Right hindlimb (tissue), 1 donor: ENCODE results near the gene COQ7.

Experiments used
- DNase-seq: peaks from one replicate; pipeline ENCODE4 v3.0.0-alpha.2; 2018

COQ7 gene

GRCh38 chr16:19067349-19068236, at the start of gene COQ7:
COQ7 (plus strand) TSS chr16:19067614; CDS start chr16:19067665, 51 bp downstream.
- DNase-seq: peak; percentile 99

GRCh38 chr16:19020689-19021088, 46.7 kb upstream of the COQ7 start:
- DNase-seq: no peak

GRCh38 chr16:19021747-19022146, 45.7 kb upstream of the COQ7 start:
- no peak for DNase-seq

DNA sequence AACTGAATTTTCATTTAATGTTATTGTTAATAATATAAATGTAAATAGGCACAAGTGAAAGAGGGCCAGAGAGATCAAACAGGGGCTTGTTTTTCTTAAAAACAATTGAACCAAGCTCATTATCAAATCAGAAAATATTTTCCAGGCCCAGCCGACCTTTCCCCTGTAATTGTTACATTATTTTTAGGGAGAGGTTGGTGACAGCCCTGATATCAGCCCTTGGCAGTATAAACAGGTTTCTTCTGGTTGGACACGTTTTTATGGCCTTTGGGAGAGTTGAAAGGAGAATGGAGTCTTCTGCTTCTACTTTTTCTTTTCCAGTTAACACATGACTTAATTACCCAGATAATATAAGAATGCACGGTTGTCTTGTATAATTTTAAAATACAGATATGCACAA, 40.0 kb upstream of the COQ7 start:
- no peak for DNase-seq

GRCh38 chr16:19029980-19030379, 37.4 kb upstream of the COQ7 start:
- DNase-seq: no peak

DNA sequence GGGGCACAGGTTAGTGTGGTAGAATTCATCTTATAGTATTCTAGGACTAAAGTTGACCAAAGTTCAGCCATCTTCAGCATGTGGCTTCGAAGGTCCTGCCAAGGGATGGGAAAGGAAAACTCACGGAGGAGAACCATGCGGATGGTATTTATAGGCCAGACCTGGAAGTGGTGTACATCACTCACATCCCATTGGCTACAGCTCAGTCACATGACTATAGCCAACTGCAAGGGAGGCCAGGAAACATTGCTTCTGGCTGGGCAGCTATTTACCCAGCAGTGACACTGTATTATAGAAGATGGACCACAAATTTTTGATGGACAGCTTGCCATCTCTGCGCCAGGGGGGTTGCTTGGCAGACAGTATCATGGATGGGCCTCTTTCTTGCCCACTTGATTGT, 35.7 kb upstream of the COQ7 start:
- no peak for DNase-seq

- no peak for DNase-seq
These were observed 33.7 kb upstream of the COQ7 start for GRCh38 chr16:19033761-19034160.

- no peak for DNase-seq
These were observed 27.0 kb upstream of the COQ7 start for GRCh38 chr16:19040400-19040799.

DNA sequence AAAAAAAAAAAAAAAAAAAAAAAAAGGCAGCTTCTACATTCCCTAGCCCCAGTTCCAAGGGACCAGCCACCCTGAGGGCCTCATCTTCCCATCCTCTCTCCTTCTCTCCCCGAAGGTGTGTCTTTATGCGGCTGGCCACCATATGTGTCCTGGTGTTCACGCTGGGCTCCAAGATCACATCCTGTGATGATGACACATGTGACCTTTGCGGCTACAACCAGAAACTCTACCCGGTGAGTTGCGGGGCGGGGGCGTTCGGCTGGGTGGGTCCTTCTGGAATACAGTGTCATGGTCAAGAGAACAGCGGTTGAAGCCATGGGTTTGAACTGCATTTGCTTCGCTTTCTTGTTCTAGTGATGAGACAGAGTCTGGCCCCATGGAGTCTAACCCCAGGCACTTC, 22.6 kb upstream of the COQ7 start:
- DNase-seq: no peak

GRCh38 chr16:19046062-19046461, 21.4 kb upstream of the COQ7 start:
- DNase-seq: no peak

DNA sequence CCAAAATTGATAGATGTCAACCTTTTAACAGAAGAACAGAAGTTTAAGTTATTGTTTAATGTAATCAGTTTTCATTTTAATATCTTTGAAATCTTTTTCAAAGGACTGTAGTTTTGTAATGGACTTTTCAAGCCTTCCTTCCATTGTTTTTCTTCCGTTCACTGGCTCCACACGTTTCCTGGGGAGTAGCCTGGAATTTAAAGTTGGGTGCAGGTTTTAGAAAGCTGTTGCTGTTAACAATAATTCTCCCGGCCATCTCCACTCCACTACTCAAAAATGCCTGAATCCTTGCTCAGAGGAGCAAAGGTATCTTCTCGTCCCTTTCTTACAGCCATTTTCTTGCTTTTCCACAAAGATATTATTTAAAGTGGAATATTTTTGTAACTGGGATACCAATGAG, 4.7 kb upstream of the COQ7 start:
- no peak for DNase-seq

- peak; percentile 22 for DNase-seq
These were observed 446 bp upstream of the COQ7 start for GRCh38 chr16:19066988-19067348.

- DNase-seq: no peak
These were observed 912 bp downstream of the COQ7 start for GRCh38 chr16:19068237-19068815.

GRCh38 chr16:19071811-19072777, 4.7 kb downstream of the COQ7 start:
- DNase-seq: peak; percentile 29

GRCh38 chr16:19073344-19073743, 5.9 kb downstream of the COQ7 start:
- no peak for DNase-seq

DNA sequence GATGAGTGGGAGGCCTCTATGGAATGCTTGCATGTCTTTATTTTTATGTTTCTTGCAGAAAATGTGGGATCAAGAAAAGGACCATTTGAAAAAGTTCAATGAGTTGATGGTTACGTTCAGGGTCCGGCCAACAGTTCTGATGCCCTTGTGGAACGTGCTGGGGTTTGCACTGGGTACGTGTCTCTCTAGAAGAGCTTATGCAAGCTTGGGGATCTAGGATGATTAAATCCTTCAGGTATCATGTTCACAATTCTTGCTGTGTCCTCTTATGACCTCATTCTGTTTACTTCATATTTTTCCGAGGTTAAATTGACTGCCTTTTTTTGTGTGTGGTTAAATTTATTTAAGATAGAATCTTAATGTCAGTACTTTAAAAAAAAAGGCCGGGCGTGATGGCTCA, 6.4 kb downstream of the COQ7 start:
- DNase-seq: no peak

DNA sequence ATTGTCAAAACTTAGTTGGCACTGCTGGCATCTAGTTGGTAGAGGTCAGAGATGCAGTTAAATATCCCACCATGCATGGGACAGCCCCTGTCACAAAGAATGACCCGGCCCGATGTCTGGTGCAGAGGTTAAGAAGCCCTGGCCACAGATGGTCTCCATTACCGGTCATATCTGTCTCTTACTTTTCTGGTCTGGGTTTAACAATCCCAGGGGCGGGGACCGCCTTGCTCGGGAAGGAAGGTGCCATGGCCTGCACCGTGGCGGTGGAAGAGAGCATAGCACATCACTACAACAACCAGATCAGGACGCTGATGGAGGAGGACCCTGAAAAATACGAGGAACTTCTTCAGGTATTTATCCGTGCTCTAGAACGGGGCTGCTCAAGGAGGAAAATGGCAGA, 8.1 kb downstream of the COQ7 start:
- no peak for DNase-seq

DNA sequence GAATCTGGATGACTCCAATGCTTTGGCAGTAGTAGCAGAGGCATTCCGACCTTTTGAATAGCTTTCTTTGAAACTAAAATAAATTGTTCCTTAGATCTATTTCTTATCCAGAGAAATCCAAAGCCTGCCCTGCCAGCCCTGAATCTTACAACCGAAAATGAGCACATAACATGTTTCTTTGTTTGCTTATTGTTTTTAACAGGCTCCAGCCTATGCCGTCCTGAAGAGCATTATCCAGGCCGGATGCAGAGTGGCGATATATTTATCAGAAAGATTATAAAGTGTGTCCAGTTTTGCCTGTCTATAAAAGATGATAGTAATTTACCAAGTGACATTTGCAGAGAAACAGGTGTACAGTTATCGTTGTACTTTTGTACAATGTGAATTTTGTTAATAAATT, 10.5 kb downstream of the COQ7 start:
- DNase-seq: no peak

- no peak for DNase-seq
These were observed 16.3 kb downstream of the COQ7 start for GRCh38 chr16:19083670-19084069.

- DNase-seq: no peak
These were observed 16.7 kb downstream of the COQ7 start for GRCh38 chr16:19084139-19084538.

DNA sequence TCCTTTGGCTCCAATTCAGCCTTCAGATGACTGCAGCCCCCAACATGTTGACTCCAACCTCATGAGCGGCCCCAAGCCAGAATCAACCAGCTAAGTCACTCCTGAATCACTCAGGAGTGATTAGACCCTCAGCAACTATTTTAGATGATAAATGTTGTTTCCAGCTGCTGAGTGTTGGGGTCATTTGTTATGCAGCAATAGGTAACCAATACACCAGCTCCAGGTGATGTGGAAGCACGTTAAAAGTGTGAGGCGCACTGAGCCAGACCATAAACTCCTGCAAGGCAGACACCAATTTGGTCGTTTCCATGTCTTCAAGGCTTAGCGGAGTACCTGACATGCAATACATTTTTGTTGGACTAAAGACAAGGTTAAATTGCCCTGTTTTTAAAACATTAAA, 17.5 kb downstream of the COQ7 start:
- no peak for DNase-seq

DNA sequence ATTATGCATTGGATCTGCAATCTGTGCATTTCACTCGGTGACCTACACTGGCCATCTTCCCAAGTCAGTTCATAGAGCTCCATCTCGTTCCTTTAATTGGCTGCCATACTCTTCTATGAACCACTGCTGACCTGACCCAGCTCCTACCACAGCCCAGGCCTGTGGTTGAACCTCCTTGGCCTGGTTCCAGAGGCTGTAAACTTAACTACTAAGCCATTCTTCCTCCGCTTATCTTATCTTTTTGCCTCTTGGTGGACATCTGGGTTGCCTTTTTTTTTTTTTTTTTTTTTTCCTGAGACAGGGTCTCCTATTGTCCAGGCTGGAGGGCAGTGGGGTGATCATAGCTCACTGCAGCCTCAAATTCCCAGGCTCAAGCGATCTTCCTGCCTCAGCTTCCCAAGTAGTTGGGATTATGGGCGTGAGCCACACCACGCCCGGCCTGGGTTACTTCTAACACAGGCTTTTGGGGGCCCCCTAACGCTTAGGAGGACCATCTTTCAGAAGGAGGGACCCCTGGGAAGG, 18.3 kb downstream of the COQ7 start:
- DNase-seq: peak; percentile 34
